Measurements from ENCODE around the gene TBC1D19.
"Not testable (repeated sequence)": the region's sequence is repeated elsewhere in the genome, so short reads cannot be mapped to it uniquely, and the experiment has no call there.

TBC1D19 gene

GRCh38 chr4:26583865-26584652, at the start of gene TBC1D19:
Gene TBC1D19, plus strand, starts transcription at chr4:26584084. Its CDS starts 110 bp downstream, at chr4:26584194.
- DNase-seq: peak; percentile 91

GRCh38 chr4:26542991-26543390, 40.9 kb upstream of the TBC1D19 start:
- no peak for DNase-seq

GRCh38 chr4:26544421-26544820, 39.5 kb upstream of the TBC1D19 start:
- DNase-seq: no peak

- not testable (repeated sequence) for DNase-seq
These were observed 35.5 kb upstream of the TBC1D19 start for GRCh38 chr4:26548379-26548778.

- DNase-seq: no peak
These were observed 26.7 kb upstream of the TBC1D19 start for GRCh38 chr4:26557164-26557563.

GRCh38 chr4:26558166-26558895, 25.6 kb upstream of the TBC1D19 start:
- no peak for DNase-seq

GRCh38 chr4:26566133-26566532, 17.8 kb upstream of the TBC1D19 start:
- DNase-seq: no peak

GRCh38 chr4:26568446-26568994, 15.4 kb upstream of the TBC1D19 start:
- DNase-seq: no peak

GRCh38 chr4:26570596-26570995, 13.3 kb upstream of the TBC1D19 start:
- no peak for DNase-seq

- DNase-seq: no peak
These were observed 10.5 kb upstream of the TBC1D19 start for GRCh38 chr4:26573389-26573794.

GRCh38 chr4:26574563-26574962, 9.3 kb upstream of the TBC1D19 start:
- DNase-seq: no peak

GRCh38 chr4:26576231-26576739, 7.6 kb upstream of the TBC1D19 start:
- no peak for DNase-seq

- no peak for DNase-seq
These were observed 6.8 kb upstream of the TBC1D19 start for GRCh38 chr4:26577066-26577465.

- DNase-seq: no peak
These were observed 4.7 kb upstream of the TBC1D19 start for GRCh38 chr4:26579169-26579568.

GRCh38 chr4:26581341-26581740, 2.5 kb upstream of the TBC1D19 start:
- DNase-seq: not testable (repeated sequence)

GRCh38 chr4:26583538-26583864, 383 bp upstream of the TBC1D19 start:
- no peak for DNase-seq

GRCh38 chr4:26584725-26585124, 841 bp downstream of the TBC1D19 start:
- DNase-seq: no peak

- no peak for DNase-seq
These were observed 5.8 kb downstream of the TBC1D19 start for GRCh38 chr4:26589705-26590104.

- no peak for DNase-seq
These were observed 6.8 kb downstream of the TBC1D19 start for GRCh38 chr4:26590639-26591038.

GRCh38 chr4:26593557-26593956, 9.7 kb downstream of the TBC1D19 start:
- not testable (repeated sequence) for DNase-seq

- DNase-seq: no peak
These were observed 10.5 kb downstream of the TBC1D19 start for GRCh38 chr4:26594371-26594770.

GRCh38 chr4:26594778-26595177, 10.9 kb downstream of the TBC1D19 start:
- no peak for DNase-seq

GRCh38 chr4:26596843-26597242, 13.0 kb downstream of the TBC1D19 start:
- DNase-seq: no peak

- no peak for DNase-seq
These were observed 17.3 kb downstream of the TBC1D19 start for GRCh38 chr4:26601204-26601603.
